ENCODE data around the gene EFHD1.

The EFHD1 gene

DNA sequence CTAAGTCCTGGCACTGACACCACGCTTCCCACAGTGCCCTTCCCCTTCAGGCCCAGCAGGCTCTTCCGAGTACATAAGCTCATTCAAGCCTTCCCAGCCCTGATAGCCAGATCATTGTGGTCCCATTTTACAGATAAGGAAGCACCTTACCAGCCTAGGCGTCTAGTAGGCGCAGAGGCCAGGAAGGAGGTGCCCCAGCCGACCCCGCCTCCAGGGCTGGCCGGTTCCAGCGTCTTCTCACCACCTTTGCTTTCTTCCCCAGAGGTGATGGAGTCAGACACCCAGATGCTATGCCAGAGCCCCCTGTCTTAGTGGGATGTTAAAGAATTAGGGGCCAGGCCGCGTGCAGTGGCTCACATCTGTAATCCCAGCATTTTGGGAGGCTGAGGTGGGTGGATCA, 28.9 kb upstream of the EFHD1 start:
- CTCF ChIA-PET = no interaction called here
- DNase-seq (ENCODE audit: low spot score) = no peak
- H3K27ac ChIP-seq = no peak overlapping the region
- POLR2A ChIA-PET (ENCODE audit: low non-redundant PET) = no interaction called here
- TF ChIP-seq CTCF (conservative IDR thresholded peaks at IDR 0.05; ENCODE audit: low read depth) = no peak

- CTCF ChIA-PET = interaction anchor here (0.6 to 0.7 kb wide), 3 partner anchors 60 to 127 kb away, joined by 3 read pairs; no protein-coding TSS in a partner anchor
- no peak overlapping the region for H3K27ac ChIP-seq
- POLR2A ChIA-PET (ENCODE audit: low non-redundant PET) = no interaction called here
- TF ChIP-seq CTCF (conservative IDR thresholded peaks at IDR 0.05; ENCODE audit: low read depth) = no peak
- DNase-seq (ENCODE audit: low spot score) = no peak
Observed at GRCh38 chr2:232607011-232607410, 26.4 kb upstream of the EFHD1 start.

- no peak for TF ChIP-seq CTCF (conservative IDR thresholded peaks at IDR 0.05; ENCODE audit: low read depth)
- CTCF ChIA-PET = interaction anchor here (0.5 to 1.0 kb wide), 2 partner anchors 12 to 188 kb away, joined by 3 read pairs; no protein-coding TSS in a partner anchor
- H3K27ac ChIP-seq = peak overlapping the region; percentile 14
- DNase-seq (ENCODE audit: low spot score) = no peak
- POLR2A ChIA-PET (ENCODE audit: low non-redundant PET) = no interaction called here
Observed at GRCh38 chr2:232609607-232610006, 23.8 kb upstream of the EFHD1 start.

DNA sequence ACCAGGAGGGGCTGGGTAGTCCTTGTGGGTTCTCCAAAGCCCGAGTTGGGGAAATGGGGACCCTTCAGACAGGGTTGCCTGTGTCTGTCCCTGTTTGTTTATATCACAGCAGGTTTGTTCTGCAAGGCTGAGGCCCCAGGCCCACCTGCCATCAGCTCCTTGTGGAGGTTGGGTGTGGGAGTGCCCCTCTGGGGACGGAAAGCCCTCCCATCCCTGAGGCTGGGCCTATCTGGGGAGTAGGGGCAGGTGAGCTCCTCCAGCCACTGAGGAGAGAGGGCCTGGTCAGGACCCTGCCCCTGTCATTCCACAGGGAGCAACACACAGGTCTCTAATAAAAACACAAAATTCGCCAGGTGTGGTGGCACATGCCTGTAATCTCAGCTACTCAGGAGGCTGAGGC, 23.3 kb upstream of the EFHD1 start:
- DNase-seq (ENCODE audit: low spot score) = no peak
- TF ChIP-seq CTCF (conservative IDR thresholded peaks at IDR 0.05; ENCODE audit: low read depth) = no peak

GRCh38 chr2:232611061-232611460, 22.3 kb upstream of the EFHD1 start:
- peak overlapping the region; percentile 31 for H3K27ac ChIP-seq
- DNase-seq (ENCODE audit: low spot score) = no peak
- TF ChIP-seq CTCF (conservative IDR thresholded peaks at IDR 0.05; ENCODE audit: low read depth) = no peak
- ChIA-PET POLR2A (ENCODE audit: low non-redundant PET) (no interaction called here), CTCF (interaction anchor here (0.6 to 1.5 kb wide), 2 partner anchors 13 to 544 kb away, joined by 3 to 7 read pairs; no protein-coding TSS in a partner anchor)

More for the DNA sequence above, 23.3 kb upstream of the EFHD1 start:
- H3K27ac ChIP-seq = peak overlapping the region; percentile 14
- ChIA-PET CTCF (interaction anchor here (0.5 to 1.0 kb wide), 2 partner anchors 13 to 188 kb away, joined by 3 read pairs; no protein-coding TSS in a partner anchor), POLR2A (ENCODE audit: low non-redundant PET) (no interaction called here)

- peak; percentile 61 for TF ChIP-seq CTCF (conservative IDR thresholded peaks at IDR 0.05; ENCODE audit: low read depth)
- ChIA-PET POLR2A (ENCODE audit: low non-redundant PET) (no interaction called here), CTCF (interaction anchor here (0.6 to 1.5 kb wide), 2 partner anchors 13 to 545 kb away, joined by 3 to 7 read pairs; no protein-coding TSS in a partner anchor)
- DNase-seq (ENCODE audit: low spot score) = peak; percentile 78
- peak overlapping the region; percentile 31 for H3K27ac ChIP-seq
Observed at GRCh38 chr2:232611559-232612218, 21.7 kb upstream of the EFHD1 start.
